IPS-11a (cell line): ENCODE results near the gene NRCAM.
"Not testable (repeated sequence)": the region's sequence is repeated elsewhere in the genome, so short reads cannot be mapped to it uniquely, and the experiment has no call there.

Experiments used
- H3K4me3 ChIP-seq: one replicate; pipeline ENCODE4 v1.5.1; 2013; ENCODE audit warnings: low read depth, low read length, control low read depth

NRCAM gene

DNA sequence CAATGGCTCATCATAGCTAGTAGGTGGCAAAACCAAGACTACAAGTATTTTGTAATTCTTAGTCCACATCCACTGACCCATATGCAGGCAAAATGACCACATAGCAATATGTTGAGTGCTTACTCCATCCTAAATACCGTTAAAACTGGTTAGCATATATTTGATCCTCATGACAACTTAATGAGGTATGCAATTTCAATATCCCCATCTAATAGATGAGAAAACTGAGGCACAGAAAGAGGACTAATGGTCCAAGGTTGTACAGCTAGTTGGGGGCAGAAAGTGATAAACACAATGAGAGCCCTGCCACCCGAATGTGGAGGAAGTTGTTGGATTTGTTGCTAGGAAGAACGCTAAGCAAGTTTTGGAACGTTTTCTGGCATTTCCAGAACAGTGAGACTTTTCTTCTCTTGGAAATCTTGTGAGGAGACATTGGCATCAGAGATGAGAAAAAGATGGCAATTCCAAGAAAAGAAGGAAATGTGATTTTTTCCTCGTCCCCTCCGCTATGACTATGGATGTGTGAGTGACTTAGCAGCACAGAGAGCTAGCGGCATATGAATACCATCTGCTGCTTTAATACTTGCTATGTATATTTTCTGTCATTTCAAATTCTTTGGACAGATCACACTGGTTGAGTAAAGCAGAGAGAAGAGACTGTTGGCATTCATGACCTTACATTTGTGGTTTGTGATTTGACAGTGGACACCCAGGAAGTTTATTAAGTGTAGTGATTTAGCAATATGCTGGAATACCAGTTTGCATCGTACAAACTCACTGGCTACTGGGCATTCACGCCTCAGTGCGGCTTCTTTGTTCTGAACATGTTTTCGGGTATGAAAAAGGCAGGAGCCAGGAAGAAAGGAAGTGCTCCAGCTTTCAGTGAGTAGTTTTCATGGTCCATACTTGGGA is 51.5 kb downstream of the NRCAM start:
- H3K4me3 ChIP-seq = no peak overlapping the region

DNA sequence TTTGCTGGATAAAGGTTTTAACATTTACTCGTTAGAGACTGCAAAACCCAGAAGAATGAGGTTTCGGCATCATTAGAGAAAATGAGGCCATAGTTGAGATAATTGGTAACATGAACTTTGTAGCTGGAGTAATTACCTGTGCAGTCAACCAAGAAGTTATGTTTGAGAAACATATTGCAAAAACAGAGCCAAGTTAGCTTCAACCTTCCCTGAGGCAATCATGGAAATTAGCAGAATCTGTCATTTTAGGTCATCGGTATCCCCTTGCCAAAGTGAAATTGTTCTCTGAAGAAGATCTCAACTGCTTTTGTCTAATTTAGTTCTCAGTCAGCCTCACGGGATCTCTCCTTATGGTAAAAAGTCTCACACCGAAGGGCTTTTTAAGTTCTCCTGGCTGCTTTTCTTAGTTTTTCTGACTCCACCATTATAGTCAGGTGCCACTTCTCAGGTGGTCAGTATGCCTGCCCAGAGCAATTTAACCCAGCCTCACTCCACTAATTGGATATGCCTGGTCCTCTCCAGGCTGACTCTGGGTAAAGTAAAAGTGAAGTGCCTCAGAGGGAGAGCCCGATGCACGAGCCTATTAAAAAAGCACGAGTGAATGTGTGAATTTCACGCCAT is 52.5 kb downstream of the NRCAM start:
- H3K4me3 ChIP-seq = no peak overlapping the region

- no peak overlapping the region for H3K4me3 ChIP-seq
Observed at GRCh38 chr7:108402865-108403264, 53.4 kb downstream of the NRCAM start.

DNA sequence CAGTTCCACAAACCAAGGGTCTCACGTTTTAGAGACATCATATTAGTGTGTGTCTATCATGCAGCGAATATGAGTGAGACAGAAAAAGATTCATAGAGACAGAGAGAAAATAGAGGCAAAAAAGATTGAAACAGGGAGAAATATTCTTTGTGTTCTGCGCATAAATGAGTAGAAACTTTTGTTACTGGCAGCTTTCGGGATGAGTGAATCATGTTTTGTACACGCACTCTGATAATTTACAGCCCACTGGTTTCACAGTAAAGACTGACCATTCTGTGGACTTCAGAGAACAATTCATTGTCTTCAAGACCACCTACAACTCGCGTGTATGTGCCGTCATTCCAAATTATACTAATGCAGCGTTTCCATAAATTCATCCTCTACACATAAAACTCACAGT is 60.2 kb downstream of the NRCAM start:
- no peak overlapping the region for H3K4me3 ChIP-seq

DNA sequence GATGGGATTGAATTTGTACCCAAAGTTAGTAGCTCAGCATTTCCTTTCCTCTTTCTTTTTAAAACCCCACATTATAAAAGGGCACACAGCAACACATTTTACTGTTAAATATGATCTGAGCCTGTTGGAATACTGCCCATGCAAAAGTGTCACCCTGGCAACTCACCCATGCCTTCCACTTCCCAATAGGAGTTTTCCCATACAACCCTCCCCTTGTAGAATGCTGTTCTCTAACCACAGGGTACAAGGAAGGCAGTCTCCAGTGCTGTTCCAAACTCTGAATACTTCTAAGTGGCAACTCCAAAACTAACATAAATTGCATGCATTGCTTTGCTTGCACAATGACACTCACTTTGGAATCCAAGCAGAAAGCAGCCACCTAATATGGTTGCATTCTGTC is 60.8 kb downstream of the NRCAM start:
- no peak overlapping the region for H3K4me3 ChIP-seq

DNA sequence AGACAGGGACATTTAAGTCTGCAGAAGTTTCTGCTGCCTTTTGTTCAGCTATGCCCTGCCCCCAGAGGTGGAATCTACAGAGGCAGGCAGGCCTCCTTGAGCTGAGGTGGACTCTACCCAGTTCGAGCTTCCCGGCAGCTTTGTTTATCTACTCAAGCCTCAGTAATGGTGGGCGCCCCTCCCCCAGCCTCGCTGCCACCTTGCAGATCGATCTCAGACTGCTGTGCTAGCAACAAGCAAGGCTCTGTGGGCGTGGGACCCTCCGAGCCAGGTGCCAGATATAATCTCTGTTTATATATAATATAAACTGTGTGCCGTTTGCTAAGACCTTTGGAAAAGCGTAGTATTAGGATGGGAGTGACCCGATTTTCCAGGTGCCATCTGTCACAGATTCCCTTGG is 63.1 kb downstream of the NRCAM start:
- not testable (repeated sequence) for H3K4me3 ChIP-seq

DNA sequence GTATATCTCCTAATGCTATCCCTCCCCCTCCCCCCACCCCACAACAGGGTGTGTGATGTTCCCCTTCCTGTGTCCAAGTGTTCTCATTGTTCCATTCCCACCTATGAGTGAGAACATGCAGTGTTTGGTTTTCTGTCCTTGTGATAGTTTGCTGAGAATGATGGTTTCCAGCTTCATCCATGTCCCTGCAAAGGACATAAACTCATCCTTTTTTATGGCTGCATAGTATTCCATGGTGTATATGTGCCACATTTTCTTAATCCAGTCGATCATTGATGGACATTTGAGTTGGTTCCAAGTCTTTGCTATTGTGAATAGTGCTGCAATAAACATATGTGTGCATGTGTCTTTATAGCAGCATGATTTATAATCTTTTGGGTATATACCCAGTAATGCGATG is 68.5 kb downstream of the NRCAM start:
- H3K4me3 ChIP-seq = not testable (repeated sequence)

- no peak overlapping the region for H3K4me3 ChIP-seq
Observed at GRCh38 chr7:108385834-108386422, 70.3 kb downstream of the NRCAM start.

DNA sequence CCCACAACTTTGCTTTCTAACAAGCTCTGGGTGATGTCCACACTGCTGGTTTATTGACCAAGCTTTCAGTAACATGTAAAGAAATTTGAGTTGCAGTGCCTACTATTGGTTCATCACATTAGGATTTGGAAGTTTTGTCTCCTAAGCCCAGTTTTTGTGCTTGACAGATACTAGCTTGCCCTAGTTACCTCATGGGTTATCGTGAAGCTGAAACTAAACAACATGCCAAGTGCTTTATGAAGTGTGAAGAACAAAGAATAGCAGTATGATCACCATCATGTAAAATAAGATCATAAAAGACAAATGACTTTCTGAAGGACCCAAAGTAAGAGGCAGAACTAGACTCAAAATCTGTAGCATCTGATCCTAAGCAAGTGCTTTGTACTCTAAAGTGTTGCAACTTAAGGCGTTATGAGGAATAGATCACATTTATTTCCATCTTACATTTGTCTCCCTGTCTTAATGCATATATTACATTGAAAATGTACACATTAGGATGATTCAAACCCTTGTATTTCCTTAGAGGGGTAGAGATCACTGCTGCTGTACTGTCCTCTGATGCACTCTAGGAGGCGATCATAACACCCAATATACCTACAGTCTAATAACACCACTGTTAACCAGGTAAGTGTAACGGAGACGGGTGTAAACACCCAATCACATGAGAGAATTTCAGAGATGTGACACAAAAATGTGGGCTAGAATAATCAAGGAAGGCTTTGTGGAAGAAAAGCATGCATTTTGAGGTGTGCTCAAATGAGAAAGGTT is 71.3 kb downstream of the NRCAM start:
- H3K4me3 ChIP-seq = no peak overlapping the region

DNA sequence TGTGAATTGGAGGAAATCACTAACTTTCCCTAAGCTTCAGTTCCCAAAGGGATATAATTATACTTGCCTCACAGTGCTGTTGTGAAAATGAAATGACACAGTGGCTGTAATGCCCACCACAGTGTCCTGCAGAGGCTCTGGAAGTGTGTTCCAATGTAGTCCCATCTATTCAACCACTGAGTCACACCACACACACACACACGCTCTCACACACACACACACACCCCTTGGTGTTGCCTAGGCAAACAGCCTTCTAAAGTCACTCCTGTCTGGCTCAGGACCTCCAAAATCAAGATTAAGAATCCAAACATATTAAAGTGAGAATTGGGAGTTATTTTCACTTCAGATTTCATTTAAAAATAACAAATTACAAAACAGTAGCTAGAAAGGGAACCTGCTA is 73.3 kb downstream of the NRCAM start:
- no peak overlapping the region for H3K4me3 ChIP-seq

GRCh38 chr7:108380517-108380916 is 75.7 kb downstream of the NRCAM start:
- no peak overlapping the region for H3K4me3 ChIP-seq

GRCh38 chr7:108376206-108376605 is 80.0 kb downstream of the NRCAM start:
- H3K4me3 ChIP-seq = no peak overlapping the region

DNA sequence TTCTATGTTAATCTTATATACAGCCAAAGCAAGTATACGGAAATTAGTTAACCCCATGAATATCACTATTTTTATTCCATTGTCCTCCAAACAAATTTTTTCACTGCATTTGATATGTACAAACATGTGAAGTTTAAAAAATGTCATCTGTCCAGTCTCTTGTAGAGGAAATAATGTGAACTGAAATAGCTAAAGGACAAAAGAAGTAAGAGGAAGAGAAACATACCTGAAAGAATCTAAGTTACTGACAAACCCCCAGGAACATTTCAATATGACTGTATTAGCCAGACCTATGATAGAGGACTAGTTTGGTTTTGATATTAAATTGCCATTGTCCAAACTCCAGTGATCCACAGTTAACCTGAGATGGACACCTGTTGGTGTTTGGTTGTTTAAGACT is 80.6 kb downstream of the NRCAM start:
- no peak overlapping the region for H3K4me3 ChIP-seq

DNA sequence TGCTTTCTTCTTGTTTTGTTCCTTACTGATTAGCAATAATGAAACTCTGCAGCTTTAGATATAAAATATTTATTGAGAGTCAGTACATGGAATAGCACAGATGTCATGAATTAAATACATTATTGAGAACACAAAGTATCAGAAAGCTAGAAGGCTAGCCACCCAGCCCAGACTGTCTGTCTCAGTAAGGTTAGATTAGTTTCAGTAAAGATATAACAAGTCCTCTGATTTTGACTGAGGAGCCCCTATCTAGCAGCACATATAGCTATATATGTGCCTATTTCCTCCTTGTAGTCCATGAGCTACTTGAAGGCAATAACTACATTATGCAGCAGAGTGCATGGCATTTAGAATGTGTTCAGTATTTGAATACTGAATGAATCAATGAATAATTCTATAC is 81.3 kb downstream of the NRCAM start:
- H3K4me3 ChIP-seq = no peak overlapping the region

DNA sequence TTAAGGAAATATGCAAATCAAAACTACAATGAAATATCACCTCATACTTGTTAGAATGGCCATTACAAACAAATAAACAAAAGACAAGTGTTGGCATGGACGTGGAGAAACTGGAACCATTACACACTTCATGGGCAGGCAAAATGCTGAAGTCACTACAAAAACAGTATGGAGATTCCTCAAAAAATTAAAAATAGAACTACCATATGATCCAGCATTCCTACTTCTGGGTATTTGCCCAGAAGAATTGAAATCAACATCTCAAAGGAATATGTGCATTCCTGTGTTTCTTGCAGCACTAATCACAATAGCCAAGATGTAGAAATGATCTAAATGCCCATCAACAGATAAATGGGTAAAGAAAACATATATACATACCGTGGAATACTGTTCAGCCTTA is 83.6 kb downstream of the NRCAM start:
- H3K4me3 ChIP-seq = no peak overlapping the region

GRCh38 chr7:108370616-108371015 is 85.6 kb downstream of the NRCAM start:
- H3K4me3 ChIP-seq = no peak overlapping the region

GRCh38 chr7:108368466-108368865 is 87.8 kb downstream of the NRCAM start:
- no peak overlapping the region for H3K4me3 ChIP-seq

GRCh38 chr7:108367946-108368345 is 88.3 kb downstream of the NRCAM start:
- no peak overlapping the region for H3K4me3 ChIP-seq

DNA sequence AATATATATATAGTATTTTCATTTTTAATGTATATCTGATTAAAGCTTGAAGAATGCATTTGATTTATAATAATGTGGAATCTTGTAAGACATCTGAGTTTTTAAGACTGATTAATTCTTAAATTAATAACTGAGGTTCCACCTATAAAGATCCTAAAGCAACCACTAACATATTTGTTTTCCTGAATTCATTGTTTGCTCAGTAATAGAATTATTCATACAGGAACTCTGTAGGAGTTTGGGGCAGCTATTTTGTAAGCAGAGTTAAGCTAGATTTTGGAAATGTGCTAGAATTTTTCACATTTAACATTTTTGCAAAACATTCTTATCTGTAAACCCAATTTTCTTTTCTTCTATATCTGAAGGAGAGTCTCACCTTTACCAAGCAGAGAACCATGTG is 88.9 kb downstream of the NRCAM start:
- no peak overlapping the region for H3K4me3 ChIP-seq

GRCh38 chr7:108363659-108364058 is 92.6 kb downstream of the NRCAM start:
- no peak overlapping the region for H3K4me3 ChIP-seq

- H3K4me3 ChIP-seq = no peak overlapping the region
Observed at GRCh38 chr7:108360058-108360800, 96.0 kb downstream of the NRCAM start.
